Fibroblast of lung (primary cell): ENCODE measurements around the gene GIMAP8.

Experiments
- EZH2 ChIP-seq: IDR thresholded peaks from 2 replicates; pipeline ENCODE4 v1.5.1; 2012; ENCODE audit warnings: low read length, control low read depth, mild to moderate bottlenecking; ENCODE audit errors: missing control alignments
- TF ChIP-seq, protein P1 (sequence below), 2 donors: IDR thresholded peaks in 1 of 2; conservative IDR thresholded peaks in 1 of 2; 1 replicate in 1 of 2; 2 replicates in 1 of 2; pipeline ENCODE4 v1.5.1; 2011 to 2012; ENCODE audit warnings: low read length in 2 of 2, control low read depth in 1 of 2, inconsistent platforms in 1 of 2, low read depth in 1 of 2, mild to moderate bottlenecking in 1 of 2

- TF ChIP-seq, protein P1, sequence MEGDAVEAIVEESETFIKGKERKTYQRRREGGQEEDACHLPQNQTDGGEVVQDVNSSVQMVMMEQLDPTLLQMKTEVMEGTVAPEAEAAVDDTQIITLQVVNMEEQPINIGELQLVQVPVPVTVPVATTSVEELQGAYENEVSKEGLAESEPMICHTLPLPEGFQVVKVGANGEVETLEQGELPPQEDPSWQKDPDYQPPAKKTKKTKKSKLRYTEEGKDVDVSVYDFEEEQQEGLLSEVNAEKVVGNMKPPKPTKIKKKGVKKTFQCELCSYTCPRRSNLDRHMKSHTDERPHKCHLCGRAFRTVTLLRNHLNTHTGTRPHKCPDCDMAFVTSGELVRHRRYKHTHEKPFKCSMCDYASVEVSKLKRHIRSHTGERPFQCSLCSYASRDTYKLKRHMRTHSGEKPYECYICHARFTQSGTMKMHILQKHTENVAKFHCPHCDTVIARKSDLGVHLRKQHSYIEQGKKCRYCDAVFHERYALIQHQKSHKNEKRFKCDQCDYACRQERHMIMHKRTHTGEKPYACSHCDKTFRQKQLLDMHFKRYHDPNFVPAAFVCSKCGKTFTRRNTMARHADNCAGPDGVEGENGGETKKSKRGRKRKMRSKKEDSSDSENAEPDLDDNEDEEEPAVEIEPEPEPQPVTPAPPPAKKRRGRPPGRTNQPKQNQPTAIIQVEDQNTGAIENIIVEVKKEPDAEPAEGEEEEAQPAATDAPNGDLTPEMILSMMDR (conservative IDR thresholded peaks at IDR 0.05 in 1 of 2, IDR thresholded peaks at IDR 0.05 in 1 of 2; ENCODE audit: low read depth in 1 of 2, low read length in 2 of 2): no peak
- no peak for TF ChIP-seq EZH2
These were observed 52.1 kb downstream of the GIMAP8 start for GRCh38 chr7:150502519-150502918.
